GM18867 (cell line): Measurements from ENCODE around the gene CHPF.

Experiments
- ATAC-seq: cut with Tn5 transposase; IDR thresholded peaks from one replicate; pipeline ENCODE4 v1.9.1; 2021; ENCODE audit warnings: mild to moderate bottlenecking, moderate library complexity; ENCODE audit not compliant: unreplicated experiment

CHPF gene

GRCh38 chr2:219514836-219515235 lies 28.8 kb downstream of the CHPF start:
- no peak for ATAC-seq

- ATAC-seq = no peak
Measured at GRCh38 chr2:219514196-219514761, 29.3 kb downstream of the CHPF start, which contains the start of gene ASIC4. Gene ASIC4 (plus strand): TSS chr2:219514482. CDS start chr2:219514725, 243 bp downstream.

GRCh38 chr2:219513787-219514186 lies 29.8 kb downstream of the CHPF start:
- ATAC-seq = no peak

GRCh38 chr2:219512524-219513216 lies 30.9 kb downstream of the CHPF start:
- ATAC-seq = no peak

- ATAC-seq = no peak
Measured at GRCh38 chr2:219511547-219512325, 31.9 kb downstream of the CHPF start.

GRCh38 chr2:219510512-219511135 lies 33.0 kb downstream of the CHPF start:
- no peak for ATAC-seq

- peak; percentile 61 for ATAC-seq
Measured at GRCh38 chr2:219509780-219510511, 33.7 kb downstream of the CHPF start.

GRCh38 chr2:219508971-219509779 lies 34.4 kb downstream of the CHPF start:
- peak; percentile 18 for ATAC-seq

- no peak for ATAC-seq
Measured at GRCh38 chr2:219508444-219508734, 35.2 kb downstream of the CHPF start.

- ATAC-seq = no peak
Measured at GRCh38 chr2:219507581-219508443, 35.8 kb downstream of the CHPF start.

- no peak for ATAC-seq
Measured at GRCh38 chr2:219506802-219507526, 36.6 kb downstream of the CHPF start.

GRCh38 chr2:219506153-219506801 lies 37.3 kb downstream of the CHPF start:
- ATAC-seq = no peak

GRCh38 chr2:219505585-219505984 lies 38.0 kb downstream of the CHPF start:
- no peak for ATAC-seq

- no peak for ATAC-seq
Measured at GRCh38 chr2:219502618-219503017, 41.0 kb downstream of the CHPF start.

- no peak for ATAC-seq
Measured at GRCh38 chr2:219501849-219502248, 41.8 kb downstream of the CHPF start.

- no peak for ATAC-seq
Measured at GRCh38 chr2:219500135-219500534, 43.5 kb downstream of the CHPF start.

- ATAC-seq = no peak
Measured at GRCh38 chr2:219499555-219499954, 44.1 kb downstream of the CHPF start.

GRCh38 chr2:219499058-219499307 lies 44.6 kb downstream of the CHPF start:
- no peak for ATAC-seq
